Retina (tissue), 1 donor: ENCODE measurements around the gene LIMS3.
"Not testable (repeated sequence)": the region's sequence is repeated elsewhere in the genome, so short reads cannot be mapped to it uniquely, and the experiment has no call there.

Experiments used
- DNase-seq: peaks from one replicate; pipeline ENCODE4 v3.0.0-alpha.2; 2016

The LIMS3 gene, protein sequence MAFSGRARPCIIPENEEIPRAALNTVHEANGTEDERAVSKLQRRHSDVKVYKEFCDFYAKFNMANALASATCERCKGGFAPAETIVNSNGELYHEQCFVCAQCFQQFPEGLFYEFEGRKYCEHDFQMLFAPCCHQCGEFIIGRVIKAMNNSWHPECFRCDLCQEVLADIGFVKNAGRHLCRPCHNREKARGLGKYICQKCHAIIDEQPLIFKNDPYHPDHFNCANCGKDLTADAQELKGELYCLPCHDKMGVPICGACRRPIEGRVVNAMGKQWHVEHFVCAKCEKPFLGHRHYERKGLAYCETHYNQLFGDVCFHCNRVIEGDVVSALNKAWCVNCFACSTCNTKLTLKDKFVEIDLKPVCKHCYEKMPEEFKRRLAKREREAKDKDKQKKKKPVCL

DNA sequence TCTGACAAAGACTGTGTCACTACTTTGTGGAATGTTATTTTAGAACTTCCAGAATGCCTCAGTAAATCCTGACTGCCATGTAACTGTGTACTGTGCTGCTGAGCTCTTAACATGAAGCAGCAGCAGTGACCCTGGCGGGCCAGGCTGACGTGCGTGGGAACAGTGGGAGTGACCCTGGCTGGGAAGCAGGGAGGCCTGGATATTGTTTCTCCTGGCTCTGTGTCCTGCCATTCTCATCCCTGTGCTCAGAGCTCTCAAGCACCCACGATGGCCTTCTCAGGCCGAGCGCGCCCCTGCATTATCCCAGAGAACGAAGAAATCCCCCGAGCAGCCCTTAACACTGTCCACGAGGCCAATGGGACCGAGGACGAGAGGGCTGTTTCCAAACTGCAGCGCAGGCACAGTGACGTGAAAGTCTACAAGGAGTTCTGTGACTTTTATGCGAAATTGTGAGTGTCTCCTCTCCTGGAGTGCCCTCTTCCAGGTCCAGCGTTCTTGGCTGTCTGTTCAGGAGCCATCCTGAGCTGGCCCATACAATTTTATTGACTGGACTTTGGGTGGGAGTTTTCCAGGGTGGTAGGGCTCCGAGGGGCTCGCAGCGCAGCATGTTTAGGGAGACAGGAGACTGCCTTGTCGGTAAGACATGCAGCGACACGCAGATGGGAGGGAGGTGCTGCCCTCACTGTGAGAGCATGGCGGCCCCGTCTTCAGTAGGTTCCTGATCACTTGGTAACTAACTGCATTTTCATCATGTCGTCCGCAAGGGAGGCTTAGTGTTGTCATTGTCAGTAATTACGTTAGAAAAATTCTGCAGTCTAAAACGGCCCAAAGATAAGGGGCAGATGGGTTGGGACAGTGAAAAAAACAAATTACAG is at the start of gene LIMS3:
LIMS3 (plus strand) TSS at position 227 of the 875 bp plus-strand sequence; CDS start at position 268, 41 bp downstream.
- not testable (repeated sequence) for DNase-seq

DNA sequence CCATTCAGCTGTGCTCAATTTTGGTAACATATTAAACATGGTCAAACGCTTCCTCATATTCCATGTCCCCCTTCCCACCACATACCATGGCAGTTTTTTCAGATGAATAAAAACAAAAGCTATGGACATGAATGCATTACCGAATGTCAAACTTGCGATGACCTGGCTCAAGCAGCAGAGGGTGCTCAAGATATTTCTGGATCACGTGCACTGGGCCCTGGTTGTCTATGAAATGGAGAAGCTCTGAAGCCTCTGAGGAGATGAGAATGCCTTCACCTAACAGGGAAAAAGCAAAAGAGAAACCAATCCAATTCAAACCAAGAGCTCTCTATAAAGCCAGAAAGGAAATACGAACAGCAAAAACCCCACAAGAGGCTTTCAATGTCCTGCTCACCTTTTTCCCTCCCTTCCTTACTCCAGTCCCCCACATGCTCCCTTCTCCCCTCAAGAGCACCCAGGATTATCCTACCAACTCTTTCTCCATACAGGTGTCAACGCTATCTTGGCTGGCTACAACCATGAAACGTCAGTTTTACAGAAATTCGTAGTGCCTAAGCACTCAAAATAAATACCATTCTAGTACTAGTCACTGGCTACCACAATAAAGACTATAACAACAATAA is 27.2 kb upstream of the LIMS3 start:
- DNase-seq, result not testable (repeated sequence)

DNA sequence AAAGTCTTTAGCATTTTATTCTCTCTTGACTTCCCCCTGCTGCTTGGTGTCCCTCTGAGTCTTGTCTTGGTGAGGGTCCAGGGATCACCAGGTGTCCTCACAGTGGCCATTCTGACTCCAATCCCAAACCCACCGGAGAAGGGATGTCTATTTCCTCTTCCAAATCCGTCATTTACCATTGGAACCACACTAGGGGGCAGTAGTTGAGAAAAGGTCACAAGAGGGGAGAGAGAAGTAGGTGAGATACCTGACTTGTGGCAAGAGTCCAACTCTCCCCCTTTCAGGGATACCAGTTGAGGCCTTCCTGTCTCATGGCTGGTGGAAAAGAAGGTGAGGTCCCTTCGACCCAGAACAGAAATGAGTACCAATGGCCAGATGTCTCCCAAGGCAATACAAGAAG is 21.9 kb upstream of the LIMS3 start:
- DNase-seq, result not testable (repeated sequence)

DNA sequence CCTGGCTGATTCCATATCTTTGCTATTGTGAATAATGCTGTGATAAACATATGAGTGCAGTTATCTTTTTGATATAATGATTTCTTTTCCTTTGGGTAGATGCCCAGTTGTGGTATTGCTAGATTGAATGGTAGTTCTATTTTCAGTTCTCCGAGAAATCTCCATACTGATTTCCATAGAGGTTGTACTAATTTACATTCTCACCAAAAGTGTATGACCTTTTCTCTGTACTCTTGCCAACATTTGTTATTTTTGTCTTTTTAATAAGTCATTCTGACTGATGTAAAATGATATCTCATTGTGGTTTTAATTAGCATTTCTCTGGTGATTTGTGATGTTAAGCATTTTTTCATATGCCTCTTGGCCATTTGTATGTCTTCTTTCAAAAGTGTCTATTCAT is 16.4 kb upstream of the LIMS3 start:
- DNase-seq, result not testable (repeated sequence)

DNA sequence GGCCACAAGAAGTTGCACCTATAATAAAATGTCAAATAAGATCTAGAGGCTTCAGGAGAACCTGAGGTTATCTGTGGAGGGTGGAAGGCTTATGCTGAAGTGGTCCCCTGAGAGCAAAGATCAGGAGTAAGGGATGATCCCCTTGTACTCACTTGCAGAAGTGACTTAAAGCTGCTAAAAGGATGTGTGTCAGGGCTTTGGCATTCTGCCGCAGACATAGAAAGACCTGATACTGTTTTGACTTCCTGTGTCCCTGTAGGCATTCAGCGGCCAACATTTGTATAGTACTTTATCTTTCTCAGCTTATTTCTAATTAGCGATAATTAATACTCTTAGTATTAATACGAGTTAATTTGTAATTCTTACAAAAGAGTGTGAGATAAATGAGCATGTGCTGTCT is 10.1 kb upstream of the LIMS3 start:
- not testable (repeated sequence) for DNase-seq

DNA sequence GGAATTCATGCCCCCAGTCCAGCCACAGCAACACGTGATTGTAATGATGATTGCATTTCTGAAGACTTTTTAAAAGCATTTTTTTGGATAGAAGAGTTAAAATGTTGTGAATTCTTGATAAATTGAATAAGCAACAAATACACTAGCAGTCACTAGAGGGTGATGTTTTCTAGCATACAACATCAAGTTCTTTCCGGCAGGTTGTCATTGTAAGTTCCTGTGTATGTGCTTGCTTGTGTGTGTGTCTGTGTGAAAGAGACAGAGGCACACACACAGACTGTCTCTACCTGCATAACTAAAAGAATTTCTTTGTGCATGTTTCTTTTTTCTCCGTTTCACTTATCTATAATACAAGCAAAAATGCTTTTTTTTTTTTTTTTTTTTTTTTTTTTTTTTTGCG is 8.6 kb upstream of the LIMS3 start:
- not testable (repeated sequence) for DNase-seq

DNA sequence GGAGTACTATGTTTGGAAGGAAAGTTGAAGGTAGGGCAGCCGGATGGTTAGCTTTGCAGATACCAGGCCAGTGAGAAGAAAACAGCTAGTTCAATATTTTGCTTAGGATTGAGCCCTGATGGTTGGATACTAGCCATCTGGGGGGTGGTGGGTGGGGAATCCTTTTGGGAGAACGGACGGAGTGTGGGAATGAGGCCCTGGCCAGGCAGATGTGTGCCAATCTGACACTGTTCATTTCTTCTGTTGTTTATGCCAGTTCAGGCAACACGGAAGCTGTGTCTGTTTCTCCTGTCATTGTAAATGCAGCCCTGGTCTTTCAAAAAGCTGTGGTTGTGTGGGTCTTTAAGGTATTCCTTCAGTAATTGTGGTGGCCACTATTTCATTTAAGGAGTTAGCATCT is 7.5 kb upstream of the LIMS3 start:
- DNase-seq, result not testable (repeated sequence)

DNA sequence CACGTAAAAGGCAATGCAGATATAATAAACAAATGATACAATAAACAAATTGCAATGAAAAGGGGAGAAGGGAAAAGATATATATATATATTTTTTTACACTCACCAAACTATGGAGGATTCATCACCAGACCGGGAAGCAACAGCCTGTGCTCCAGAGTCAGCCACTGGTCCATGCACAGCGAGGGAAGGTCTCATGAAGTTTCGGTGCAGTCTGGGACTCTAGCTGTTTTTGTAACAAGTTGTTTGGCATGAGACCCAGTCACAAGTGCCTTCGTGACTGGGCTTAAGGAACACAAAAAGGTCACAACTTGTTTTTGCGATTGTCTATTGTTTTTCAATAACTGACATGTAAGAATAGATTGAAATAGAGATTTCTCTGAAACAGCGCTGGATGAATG is 4.8 kb upstream of the LIMS3 start:
- DNase-seq, result not testable (repeated sequence)

DNA sequence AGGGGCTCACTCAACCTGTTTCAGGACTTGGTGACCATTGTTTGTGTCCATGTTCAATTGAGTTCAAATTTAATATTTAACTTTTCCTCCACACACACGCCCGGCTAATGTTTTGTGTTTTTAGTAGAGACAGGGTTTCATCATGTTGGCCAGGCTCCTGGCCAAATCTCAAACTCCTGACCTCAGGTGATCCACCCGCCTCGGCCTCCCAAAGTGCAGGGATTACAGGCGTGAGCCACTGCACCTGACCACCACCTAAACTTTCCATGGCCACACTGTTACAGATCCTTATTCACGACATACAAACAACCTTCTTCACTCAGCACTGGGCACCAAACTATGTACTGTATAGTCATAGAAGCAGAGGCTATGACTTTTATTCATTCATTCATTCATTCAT is 4.3 kb upstream of the LIMS3 start:
- not testable (repeated sequence) for DNase-seq

DNA sequence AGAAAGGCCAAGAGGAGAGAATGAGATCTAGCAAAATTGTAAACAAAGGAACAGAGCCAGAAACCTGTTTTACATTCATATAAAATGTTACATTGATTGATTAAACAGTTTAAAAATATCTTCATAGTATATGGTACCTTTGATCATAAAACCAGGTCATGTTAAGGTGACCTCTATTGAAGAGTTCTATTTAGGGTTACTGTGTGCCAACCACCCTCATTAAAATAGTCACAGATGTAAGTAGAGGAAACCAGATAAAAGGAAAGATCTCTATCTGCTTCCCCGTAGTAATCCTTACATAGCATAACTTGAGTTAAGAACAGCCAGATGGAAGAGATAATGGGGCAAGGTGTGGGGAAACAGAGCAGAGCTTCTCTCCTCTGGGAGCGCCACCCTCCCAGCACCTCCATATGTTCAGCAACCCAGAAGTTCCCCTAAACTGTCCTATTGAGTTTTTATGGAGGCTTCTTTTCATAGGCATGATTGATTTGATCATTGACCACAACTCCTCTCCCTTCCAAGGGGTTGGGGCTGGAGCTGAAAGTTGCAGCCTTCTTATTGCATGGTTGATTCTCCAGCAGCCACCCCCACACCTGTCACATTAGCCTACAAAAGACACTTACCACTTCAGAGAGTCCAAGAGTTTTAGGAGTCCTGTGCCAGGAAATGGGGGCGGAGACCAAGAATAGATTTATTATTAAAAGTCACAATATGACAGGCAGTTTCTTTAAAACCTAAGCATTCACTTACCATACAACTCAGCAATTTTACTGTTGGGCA is 3.2 kb upstream of the LIMS3 start:
- DNase-seq, result not testable (repeated sequence)

DNA sequence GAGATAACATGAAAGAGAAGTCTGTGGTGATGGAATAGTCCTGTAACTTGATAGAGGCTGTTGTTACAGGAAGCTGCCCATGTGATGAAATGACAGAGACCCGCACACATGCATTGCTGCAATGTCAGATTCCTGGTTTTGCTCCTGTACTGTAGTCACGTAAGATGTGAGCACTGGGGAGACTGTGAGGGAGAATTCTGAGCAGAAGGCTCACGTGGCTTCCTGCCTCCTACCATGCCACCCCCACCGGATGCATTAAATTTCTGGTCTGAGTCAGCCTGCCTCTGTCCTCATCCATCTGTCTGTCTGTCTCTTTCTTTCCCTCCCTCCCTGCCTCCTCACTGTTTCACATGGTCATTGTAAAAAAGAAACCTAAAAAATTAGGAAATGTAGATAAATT is 2.3 kb upstream of the LIMS3 start:
- DNase-seq, result not testable (repeated sequence)

DNA sequence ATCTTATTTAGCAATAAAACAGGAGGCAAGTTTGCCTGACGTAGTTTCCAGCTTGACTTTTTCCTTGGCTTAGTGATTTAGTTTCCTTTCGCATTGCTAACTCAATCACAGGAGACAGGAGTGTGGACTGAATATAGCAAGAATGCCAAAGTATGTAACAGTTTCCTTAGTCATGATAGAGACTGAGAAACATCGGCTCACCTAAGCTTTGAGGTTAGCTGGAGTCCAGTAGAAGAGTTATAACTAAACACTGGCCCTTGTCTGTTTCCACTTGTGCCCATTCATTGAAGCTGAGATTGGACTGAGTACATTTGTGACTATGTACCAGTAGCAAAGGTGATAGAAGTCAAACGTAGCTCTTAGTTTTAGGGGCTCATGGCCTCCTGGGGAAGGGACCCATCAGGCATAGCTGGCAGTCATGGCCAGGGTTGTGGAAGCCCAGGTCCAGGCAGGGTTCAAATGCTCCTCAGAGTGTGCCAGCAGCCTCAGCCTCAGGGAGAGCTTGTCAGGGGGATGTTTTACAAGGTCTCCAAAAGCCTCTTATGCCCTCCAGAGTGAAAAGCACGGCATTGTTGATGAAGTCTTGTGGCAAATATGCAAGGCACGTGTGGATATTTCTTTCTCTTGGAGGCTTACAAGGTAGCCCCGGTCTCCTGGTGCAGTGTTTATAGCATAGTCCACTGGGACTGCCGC is 573 bp upstream of the LIMS3 start:
- not testable (repeated sequence) for DNase-seq

DNA sequence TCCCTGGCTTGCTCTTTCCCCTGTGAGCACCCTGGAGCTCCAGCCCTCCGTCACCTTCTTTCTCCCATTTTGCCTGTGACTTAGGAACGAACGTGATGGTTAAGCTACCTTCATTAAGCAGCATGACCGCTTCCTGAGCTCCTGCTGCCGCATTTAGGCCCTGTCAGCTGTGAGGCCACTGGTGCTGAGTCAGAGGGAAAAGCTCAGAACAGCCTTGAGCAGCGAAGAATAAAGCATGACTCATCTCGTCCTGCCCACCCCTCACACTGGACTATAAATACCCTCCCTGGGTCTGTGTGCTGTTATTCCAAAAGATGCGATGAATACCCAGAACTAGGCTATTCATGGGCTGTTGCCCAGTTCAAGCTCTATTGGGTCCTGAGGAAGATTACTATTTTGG is 7.3 kb downstream of the LIMS3 start:
- not testable (repeated sequence) for DNase-seq

DNA sequence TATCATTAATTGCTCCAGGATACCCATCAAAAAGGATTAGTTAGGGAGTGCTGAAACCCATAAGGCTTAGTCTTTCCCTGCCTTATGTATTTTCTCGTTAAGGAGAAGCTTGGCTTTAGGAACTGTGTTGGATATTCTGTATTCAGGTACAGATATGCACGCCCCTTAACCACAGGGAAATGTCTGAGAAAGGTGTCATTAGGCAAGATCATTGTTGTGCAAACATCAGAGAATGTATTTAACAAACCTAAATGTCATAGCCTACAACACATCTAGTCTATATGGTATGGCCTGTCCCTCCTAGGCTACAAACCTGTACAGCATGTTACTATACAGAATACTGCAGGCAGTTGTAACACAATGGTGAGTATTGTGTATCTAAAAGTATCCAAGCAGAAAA is 10.1 kb downstream of the LIMS3 start:
- not testable (repeated sequence) for DNase-seq

DNA sequence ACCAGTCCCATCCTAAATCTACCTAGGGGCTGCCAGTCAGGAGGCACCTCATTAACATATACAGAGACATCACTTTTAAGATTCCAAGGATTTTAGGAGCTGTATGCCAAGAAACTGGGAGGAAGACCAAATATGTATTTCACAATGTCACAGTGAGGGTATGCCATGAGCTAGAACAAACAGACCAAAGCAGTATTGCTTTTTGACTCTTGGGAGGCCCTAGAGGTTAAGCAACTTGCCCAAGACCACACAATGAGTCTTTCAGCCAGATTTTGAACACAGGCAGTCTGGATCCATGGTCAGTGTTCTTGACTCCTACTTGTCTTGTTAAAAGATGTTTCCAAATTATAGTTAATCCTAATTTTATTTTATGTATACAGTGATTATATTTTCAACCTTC is 12.3 kb downstream of the LIMS3 start:
- not testable (repeated sequence) for DNase-seq

DNA sequence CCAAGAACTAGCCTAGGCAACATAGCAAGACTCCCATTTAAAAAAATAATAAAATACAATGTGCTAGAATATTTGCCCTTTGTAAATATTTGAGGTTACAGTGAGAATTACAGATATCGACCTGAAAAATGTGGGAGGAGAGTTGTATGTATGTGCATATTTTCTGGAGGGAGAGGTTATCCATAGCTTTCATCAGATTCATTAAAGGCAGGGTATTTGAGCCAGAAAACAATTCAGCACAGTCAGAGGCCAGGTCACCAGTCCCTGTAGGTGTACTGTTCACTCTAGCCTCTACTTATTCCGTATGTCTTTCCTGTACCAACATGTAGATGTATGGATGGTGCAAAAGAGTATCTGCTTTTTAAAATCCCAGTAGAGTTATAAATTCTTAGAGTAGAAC is 15.4 kb downstream of the LIMS3 start:
- not testable (repeated sequence) for DNase-seq

DNA sequence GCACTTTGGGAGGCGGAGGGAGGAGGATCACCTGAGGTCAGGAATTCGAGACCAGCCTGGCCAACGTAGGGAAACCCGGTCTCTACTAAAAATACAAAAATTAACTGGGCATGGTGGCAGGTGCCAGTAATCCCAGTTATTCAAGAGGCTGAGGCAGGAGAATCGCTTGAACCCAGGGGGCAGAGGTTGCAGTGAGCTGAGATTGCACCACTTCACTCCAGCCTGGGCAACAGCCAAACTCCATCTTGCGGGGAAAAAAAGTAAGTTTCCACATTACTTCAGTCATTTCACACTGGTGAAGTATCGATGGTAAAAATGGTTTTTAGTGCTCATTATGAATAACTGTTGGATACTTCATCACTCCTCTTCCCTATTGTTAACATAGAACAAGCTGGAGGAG is 16.1 kb downstream of the LIMS3 start:
- not testable (repeated sequence) for DNase-seq

DNA sequence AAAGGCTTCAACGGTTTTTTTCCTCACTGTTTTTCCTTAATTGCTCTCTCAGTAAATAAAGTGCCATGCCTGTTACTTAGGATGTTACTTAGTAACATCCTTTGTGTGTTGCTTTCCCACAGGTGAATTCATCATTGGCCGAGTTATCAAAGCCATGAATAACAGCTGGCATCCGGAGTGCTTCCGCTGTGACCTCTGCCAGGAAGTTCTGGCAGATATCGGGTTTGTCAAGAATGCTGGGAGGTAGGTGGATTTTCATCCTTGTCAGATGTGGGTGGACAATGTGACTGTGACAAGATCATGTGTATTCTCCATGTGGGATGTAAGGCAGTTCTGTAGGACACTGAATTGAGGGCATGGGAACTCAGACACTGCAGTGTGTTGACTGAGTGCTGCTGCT is 17.3 kb downstream of the LIMS3 start:
- DNase-seq, result not testable (repeated sequence)

DNA sequence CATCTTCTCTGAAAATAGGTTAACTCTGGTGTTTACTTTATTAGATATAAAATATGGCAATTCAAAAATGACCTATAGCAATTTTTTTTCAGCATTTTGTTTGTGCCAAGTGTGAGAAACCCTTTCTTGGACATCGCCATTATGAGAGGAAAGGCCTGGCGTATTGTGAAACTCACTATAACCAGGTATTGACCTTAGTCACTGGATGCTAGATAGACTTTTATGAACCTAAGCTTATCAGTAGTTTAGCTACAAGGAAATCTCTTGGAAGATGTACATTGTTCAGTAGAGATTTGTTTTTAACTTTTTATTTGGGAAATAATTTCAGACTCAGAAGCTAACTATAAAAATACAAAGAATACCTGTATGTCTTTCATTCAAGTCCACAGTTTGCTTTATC is 21.7 kb downstream of the LIMS3 start:
- not testable (repeated sequence) for DNase-seq

DNA sequence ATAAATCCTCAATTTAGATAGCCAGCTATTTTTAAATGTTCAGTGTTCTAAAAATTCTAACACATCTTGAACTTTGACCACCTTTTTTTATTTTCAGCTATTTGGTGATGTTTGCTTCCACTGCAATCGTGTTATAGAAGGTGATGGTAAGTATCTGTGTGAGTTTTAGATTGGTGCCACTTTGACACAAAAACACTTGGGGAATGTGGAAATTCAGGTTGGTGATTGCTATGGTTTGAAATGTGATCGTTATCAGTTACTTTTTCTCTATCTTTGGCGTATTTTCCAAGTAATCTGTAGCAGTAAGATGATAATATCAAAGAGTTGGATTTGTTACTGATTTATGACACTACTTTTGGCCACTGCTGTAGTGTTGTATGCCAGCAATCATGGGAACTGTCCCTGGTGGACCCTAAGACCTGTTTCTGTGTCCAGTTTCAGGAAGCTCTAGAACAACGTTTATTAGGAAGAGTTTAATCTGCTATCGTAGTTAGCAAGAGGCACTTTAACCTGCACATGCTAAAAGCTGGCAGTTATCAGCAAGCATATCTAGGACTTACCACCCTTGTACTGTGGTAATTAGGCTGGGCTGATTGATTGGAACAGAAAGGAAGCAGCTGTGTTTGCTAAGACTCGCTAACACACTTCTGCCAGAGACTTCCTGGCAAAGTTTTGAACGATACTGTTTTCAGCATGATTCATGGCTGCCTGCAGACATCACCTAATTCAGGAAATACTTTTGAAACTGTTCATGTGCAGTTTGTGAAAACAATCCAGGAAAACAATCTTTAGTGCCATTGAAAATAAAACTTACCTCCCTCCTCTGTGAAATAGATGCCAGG is 23.3 kb downstream of the LIMS3 start:
- not testable (repeated sequence) for DNase-seq

DNA sequence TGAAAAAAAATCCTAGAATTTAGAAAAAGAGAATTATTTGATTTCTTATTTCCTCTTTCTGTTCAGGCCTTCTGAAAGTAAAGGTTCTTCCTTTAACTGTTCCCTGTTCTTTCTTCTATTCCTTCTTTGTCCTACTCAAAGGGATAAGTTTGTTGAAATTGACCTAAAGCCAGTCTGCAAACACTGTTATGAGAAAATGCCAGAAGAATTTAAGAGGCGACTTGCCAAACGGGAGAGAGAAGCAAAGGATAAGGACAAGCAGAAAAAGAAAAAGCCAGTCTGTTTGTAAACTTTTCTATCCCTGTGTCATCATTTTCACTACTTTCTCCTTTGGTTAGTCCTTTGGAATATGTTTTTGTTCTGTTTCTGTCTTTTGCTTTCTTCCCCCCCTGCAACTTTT is 26.0 kb downstream of the LIMS3 start:
- not testable (repeated sequence) for DNase-seq
